DND-41 (cell line): ENCODE results near the gene TMEM131L.

Source experiments
- CTCF ChIP-seq: IDR thresholded peaks from 2 replicates; pipeline ENCODE4 v1.5.1; 2012; ENCODE audit warnings: borderline replicate concordance, low read length, moderate library complexity, mild to moderate bottlenecking; ENCODE audit not compliant: poor library complexity, severe bottlenecking; ENCODE audit errors: extremely low read depth
- EZH2 ChIP-seq: IDR thresholded peaks from 3 replicates; pipeline ENCODE4 v1.6.1; 2012; ENCODE audit warnings: borderline replicate concordance, low read depth, mild to moderate bottlenecking, moderate library complexity, low read length, inconsistent platforms; ENCODE audit not compliant: severe bottlenecking

- TF ChIP-seq CTCF (no peak), EZH2 (no peak)
These were observed 62.7 kb downstream of the TMEM131L start for GRCh38 chr4:153528705-153529485.
